Stomach (tissue), 9 donors: ENCODE data around the gene NUMA1. TPM values are rescaled to one million over a fixed set of nuclear protein-coding genes. Genes with fewer than 3 reads are reported as not detected.

Experiments
- DNase-seq, 2 donors: peaks; one replicate each; pipeline versions ENCODE4 v3.0.0 to v3.0.0-alpha.2; 2013 to 2019
- H3K27ac ChIP-seq, 5 donors: fragments of 200-600 bp in 4 of 5; sonication (generic) in 4 of 5; one replicate each; pipeline ENCODE4 v1.5.1; 2013 to 2019; ENCODE audit warnings: mild to moderate bottlenecking in 1 of 5, moderate library complexity in 1 of 5
- H3K27me3 ChIP-seq, 3 donors: fragments of 200-600 bp; sonication (generic); one replicate each; pipeline ENCODE4 v1.5.1; 2017 to 2019; ENCODE audit warnings: mixed run types in 1 of 3
- H3K36me3 ChIP-seq, 4 donors: fragments of 200-600 bp; sonication (generic); 1 replicate in 3 of 4; 2 replicates in 1 of 4; pipeline ENCODE4 v1.5.1; 2016 to 2019
- H3K4me1 ChIP-seq, 4 donors: fragments of 200-600 bp; sonication (generic); one replicate each; pipeline ENCODE4 v1.5.1; 2016 to 2019
- H3K4me3 ChIP-seq, 4 donors: fragments of 200-600 bp; sonication (generic) in 3 of 4; one replicate each; pipeline ENCODE4 v1.5.1; 2016 to 2019; ENCODE audit warnings: mild to moderate bottlenecking in 1 of 4
- H3K9me3 ChIP-seq, 4 donors: fragments of 200-600 bp; sonication (generic); one replicate each; pipeline ENCODE4 v1.5.1; 2016 to 2019
- EP300 ChIP-seq: sonication (generic); formaldehyde crosslinking; IDR thresholded peaks from one replicate; pipeline ENCODE4 v1.6.1; 2017; ENCODE audit warnings: antibody characterized with exemption
- POLR2A ChIP-seq, 4 donors: fragments of 450-650 bp; IDR thresholded peaks; one replicate each; pipeline ENCODE4 v1.6.1; 2016; ENCODE audit warnings: antibody characterized with exemption in 4 of 4, control low read depth in 2 of 4, mild to moderate bottlenecking in 1 of 4, moderate library complexity in 1 of 4
- POLR2AphosphoS5 ChIP-seq, 3 donors: sonication (generic); formaldehyde crosslinking; IDR thresholded peaks; one replicate each; pipeline ENCODE4 v1.6.1; 2016; ENCODE audit warnings: antibody characterized with exemption in 3 of 3
- WGBS, 5 donors: extraction: QIAGEN DNeasy Blood & Tissue Kit in 3 of 5; methylation state at CpG; one replicate each; pipeline versions ENCODE4 v1.1.5 to v1.1.7; 2013 to 2018; 5-methylcytosine and 5-hydroxymethylcytosine counted together
- intact Hi-C: fragments of 100-400 bp; cut with DNase I; formaldehyde crosslinking; loops from one replicate; pipeline ENCODE4 v1.15.1; 2023; ENCODE audit warnings: low total_unique reads
- polyA plus RNA-seq, 3 donors: library from polyadenylated mRNA; stranded (reverse); fragments of 200-250 nt; gene quantifications; one replicate each; pipeline ENCODE4 v1.2.3, GENCODE V29; 2013
- total RNA-seq, 5 donors: library from RNA; depleted of rRNA; stranded (reverse); fragments of >200 nt; gene quantifications; one replicate each; pipeline versions ENCODE4 v1.1.0 to v1.2.3, GENCODE V29; 2014 to 2016
- TF ChIP-seq, protein P1 (sequence below), 7 experiments: fragments of 450-650 bp in 4 of 7; fragments of 200-600 bp in 3 of 7; sonication (generic) in 3 of 7; IDR thresholded peaks; one replicate each; pipeline ENCODE4 v1.5.1; 2016 to 2019; ENCODE audit warnings: antibody characterized with exemption in 7 of 7, control low read depth in 2 of 7, mild to moderate bottlenecking in 1 of 7
- donor health status: healthy with polysubstance abuse.
- donor health status: Bipolar disorder and iron deficiency.
- donor health status: healthy.

Gene NUMA1
- total and polyA plus RNA-seq, 8 donors = 84.2 to 619 (median 182) TPM

DNA sequence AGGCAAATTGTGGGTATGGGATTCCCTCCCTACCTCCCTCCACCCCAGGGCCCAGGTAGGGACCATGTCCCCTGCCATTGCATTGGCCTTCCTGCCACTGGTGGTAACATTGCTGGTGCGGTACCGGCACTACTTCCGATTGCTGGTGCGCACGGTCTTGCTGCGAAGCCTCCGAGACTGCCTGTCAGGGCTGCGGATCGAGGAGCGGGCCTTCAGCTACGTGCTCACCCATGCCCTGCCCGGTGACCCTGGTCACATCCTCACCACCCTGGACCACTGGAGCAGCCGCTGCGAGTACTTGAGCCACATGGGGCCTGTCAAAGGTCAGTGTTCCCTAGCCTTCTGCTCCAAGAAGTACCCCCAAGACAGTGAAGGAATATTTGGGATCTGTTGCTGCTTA lies 25.5 kb upstream of the NUMA1 start, which contains the start of gene TOMT:
Gene TOMT, plus strand, starts transcription at position 37 of the 400 bp plus-strand sequence. Its CDS starts 28 bp downstream, at position 65.
- peaks cover 18 to 29% (median 27%) of the 10 kb centered on the region in 4 donors for H3K4me1 ChIP-seq
- no peak within 1 kb of the TSS for H3K4me3 ChIP-seq
- H3K9me3 ChIP-seq = no peaks in the 10 kb centered on the region
- H3K27me3 ChIP-seq = no peaks in the 10 kb centered on the region
- TF ChIP-seq POLR2A (IDR thresholded peaks at IDR 0.05) (no peak), EP300 (no peak), POLR2AphosphoS5 (IDR thresholded peaks at IDR 0.05) (no peak)
- TF ChIP-seq, protein P1, sequence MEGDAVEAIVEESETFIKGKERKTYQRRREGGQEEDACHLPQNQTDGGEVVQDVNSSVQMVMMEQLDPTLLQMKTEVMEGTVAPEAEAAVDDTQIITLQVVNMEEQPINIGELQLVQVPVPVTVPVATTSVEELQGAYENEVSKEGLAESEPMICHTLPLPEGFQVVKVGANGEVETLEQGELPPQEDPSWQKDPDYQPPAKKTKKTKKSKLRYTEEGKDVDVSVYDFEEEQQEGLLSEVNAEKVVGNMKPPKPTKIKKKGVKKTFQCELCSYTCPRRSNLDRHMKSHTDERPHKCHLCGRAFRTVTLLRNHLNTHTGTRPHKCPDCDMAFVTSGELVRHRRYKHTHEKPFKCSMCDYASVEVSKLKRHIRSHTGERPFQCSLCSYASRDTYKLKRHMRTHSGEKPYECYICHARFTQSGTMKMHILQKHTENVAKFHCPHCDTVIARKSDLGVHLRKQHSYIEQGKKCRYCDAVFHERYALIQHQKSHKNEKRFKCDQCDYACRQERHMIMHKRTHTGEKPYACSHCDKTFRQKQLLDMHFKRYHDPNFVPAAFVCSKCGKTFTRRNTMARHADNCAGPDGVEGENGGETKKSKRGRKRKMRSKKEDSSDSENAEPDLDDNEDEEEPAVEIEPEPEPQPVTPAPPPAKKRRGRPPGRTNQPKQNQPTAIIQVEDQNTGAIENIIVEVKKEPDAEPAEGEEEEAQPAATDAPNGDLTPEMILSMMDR (IDR thresholded peaks at IDR 0.05) = no peak
- no peak for DNase-seq
- intact Hi-C loops = no loop called here
- WGBS, 5 donors = 93 to 97% (median 96%) methylated on average over 14 of the region's 14 CpGs
- H3K27ac ChIP-seq = no peak within 1 kb of the TSS
- peaks cover 0 to 36% (median 24%) of the 10 kb centered on the region in 4 donors for H3K36me3 ChIP-seq

DNA sequence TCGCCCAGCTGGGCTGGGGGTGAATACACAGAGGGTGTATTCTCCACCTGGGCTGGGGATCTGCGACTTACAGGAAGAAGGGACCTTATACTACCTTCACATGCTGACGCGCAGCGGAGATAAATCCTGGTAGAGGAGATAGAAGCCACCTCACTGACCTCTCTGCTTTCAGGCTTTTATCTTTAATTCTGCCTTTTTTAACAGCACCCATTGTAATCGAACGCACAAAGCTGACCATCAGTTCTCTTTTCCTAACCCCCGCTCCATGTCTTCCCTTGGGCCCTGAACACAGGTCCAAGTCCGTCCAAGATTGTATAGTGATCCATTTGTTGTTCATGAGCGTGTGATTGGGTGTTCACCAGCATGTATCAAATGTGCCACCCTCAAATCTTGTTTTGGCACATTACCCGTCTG lies 23.4 kb upstream of the NUMA1 start:
- H3K4me3 ChIP-seq = peak overlapping the region; percentile 66 to 98 (median 82)
- intact Hi-C loops = no loop called here
- TF ChIP-seq POLR2AphosphoS5 (IDR thresholded peaks at IDR 0.05) = no peak
- TF ChIP-seq EP300 = no peak
- no peak for TF ChIP-seq POLR2A (IDR thresholded peaks at IDR 0.05)
- TF ChIP-seq, protein P1 (IDR thresholded peaks at IDR 0.05) = no peak
- DNase-seq = no peak
- H3K36me3 ChIP-seq = peaks cover 6 to 39% (median 27%) of the 10 kb centered on the region in 4 donors
- WGBS, 5 donors = 77 to 83% (median 78%) methylated on average over 11 of the region's 11 CpGs
- H3K27ac ChIP-seq = peak overlapping the region; percentile 90 to 97 (median 94)
- H3K4me1 ChIP-seq = peaks cover 22 to 50% (median 43%) of the 10 kb centered on the region in 4 donors
- H3K9me3 ChIP-seq = no peaks in the 10 kb centered on the region
- H3K27me3 ChIP-seq = no peaks in the 10 kb centered on the region

DNA sequence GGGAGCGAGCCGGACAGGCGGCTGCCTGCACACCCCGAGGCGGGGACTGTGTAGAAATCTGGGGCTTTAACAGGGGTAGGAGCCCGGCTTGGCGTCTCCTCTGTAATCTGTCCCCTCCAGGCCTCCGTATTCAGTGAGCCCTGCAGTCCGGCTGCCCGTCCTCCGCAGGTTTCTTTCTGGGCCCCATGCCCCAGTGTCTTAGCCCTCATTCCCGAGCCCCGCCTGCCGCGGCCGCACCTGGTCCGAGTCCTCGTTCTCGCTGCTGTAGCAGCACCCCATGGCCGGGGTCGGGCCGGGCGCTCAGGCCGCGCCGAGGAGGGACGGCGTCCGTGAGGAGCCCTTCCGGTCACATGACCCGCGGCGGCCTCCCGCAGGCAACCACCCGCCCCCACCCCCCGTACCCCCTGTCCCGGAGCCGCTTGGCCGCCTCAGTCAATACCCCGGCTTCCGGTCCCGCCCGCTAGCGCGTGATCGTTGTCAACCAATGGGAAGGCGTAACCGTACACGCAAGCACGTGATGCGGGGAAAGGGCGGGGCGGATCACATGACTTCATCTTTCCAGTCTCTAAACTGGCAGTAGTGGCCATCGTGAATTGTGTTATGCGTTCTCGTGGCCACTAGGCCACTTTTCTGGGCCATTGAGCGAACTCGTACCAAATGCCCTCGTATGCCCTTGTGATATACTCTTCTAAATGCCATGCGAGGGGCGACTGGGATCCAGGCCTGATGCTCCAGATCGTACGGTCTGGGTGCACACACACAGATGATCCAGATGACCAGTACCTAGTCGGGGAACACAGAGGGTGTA lies 22.8 kb upstream of the NUMA1 start, which contains the start of gene LAMTOR1:
Gene LAMTOR1, minus strand, starts transcription at position 352 of the 808 bp plus-strand sequence. Its CDS starts 73 bp downstream, at position 279.
- TF ChIP-seq EP300 (no peak), POLR2A (IDR thresholded peaks at IDR 0.05) (peak in 1 of 4 donors; percentile 13), POLR2AphosphoS5 (IDR thresholded peaks at IDR 0.05) (peak; percentile 79 to 86 (median 79))
- TF ChIP-seq, protein P1 (IDR thresholded peaks at IDR 0.05) = peak in 5 of 7 experiments; percentile 28 to 67 (median 49)
- Histone ChIP-seq H3K27ac (peak within 1 kb of the TSS; percentile 93 to 97 (median 96)), H3K36me3 (peaks cover 12 to 39% (median 28%) of the 10 kb centered on the region in 4 donors), H3K9me3 (no peaks in the 10 kb centered on the region), H3K27me3 (no peaks in the 10 kb centered on the region), H3K4me1 (peaks cover 22 to 51% (median 45%) of the 10 kb centered on the region in 4 donors), H3K4me3 (peak within 1 kb of the TSS; percentile 66 to 98 (median 82))
- WGBS, 5 donors = 2 to 4% (median 2%) methylated on average over 37 to 64 of the region's 64 CpGs
- intact Hi-C loops = no loop called here
- peak; percentile 100 for DNase-seq

DNA sequence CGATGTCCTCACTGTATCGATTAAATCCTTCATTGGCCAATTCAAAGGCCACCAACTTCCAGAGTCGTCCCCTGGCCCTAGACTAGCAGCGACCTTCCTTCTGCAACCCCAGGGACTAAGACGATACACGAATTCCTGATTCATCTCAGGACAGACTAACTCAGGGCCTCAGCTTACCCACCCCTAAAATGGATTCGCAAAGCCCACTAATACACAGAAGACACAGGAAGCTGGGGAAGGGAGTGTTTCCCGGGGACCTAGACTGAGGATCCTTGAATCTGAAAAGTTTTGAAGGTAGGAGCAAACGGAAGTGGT lies 22.2 kb upstream of the NUMA1 start:
- H3K9me3 ChIP-seq = no peaks in the 10 kb centered on the region
- DNase-seq = no peak
- peak overlapping the region; percentile 66 to 98 (median 82) for H3K4me3 ChIP-seq
- peak overlapping the region; percentile 93 to 97 (median 96) for H3K27ac ChIP-seq
- H3K27me3 ChIP-seq = no peaks in the 10 kb centered on the region
- H3K4me1 ChIP-seq = peaks cover 22 to 51% (median 45%) of the 10 kb centered on the region in 4 donors
- peaks cover 18 to 39% (median 30%) of the 10 kb centered on the region in 4 donors for H3K36me3 ChIP-seq
- no peak for TF ChIP-seq POLR2A (IDR thresholded peaks at IDR 0.05)
- TF ChIP-seq, protein P1 (IDR thresholded peaks at IDR 0.05) = no peak
- TF ChIP-seq POLR2AphosphoS5 (IDR thresholded peaks at IDR 0.05) = no peak
- no peak for TF ChIP-seq EP300
- intact Hi-C loops = no loop called here
- WGBS, 5 donors = 0 to 3% (median 2%) methylated on average over 9 of the region's 9 CpGs
